ENCODE measurements around the gene UAP1L1. TPM values are rescaled to one million over a fixed set of nuclear protein-coding genes. Genes with fewer than 3 reads are reported as not detected.

UAP1L1 gene
- total and polyA plus RNA-seq, 2 of the 8 experiments (the other 6 are each of a cell fraction or from before 2014, with no cell fraction given), result 2.0 to 5.4 TPM

GRCh38 chr9:137079401-137079787, 2.1 kb downstream of the UAP1L1 start:
- FAIRE-seq, result no peak
- H3K4me2 ChIP-seq (ENCODE audit: insufficient read depth in 1 of 2, low read depth in 2 of 2, low read length in 2 of 2), result peak overlapping the region; percentile 97 to 99
- no peaks in the 10 kb centered on the region for H3K9me3 ChIP-seq (ENCODE audit: insufficient read depth in 2 of 2, low read depth in 1 of 2, low read length in 1 of 2)
- no peak overlapping the region for H2BK120ac ChIP-seq (replicated peaks; ENCODE audit: low read depth, low read length)
- H2BK5ac ChIP-seq (ENCODE audit: low read depth, low read length), result no peak overlapping the region
- DNase-seq (ENCODE audit: low read depth in 1 of 2, low spot score in 2 of 2), result no peak
- CTCF ChIA-PET (ENCODE audit: partially characterized antibody), result interaction anchor here (0.7 to 2.1 kb wide), 3 partner anchors 9 to 29 kb away, joined by 3 to 10 read pairs (median 8); partner anchors contain the start of gene SAPCD2
- H3K14ac ChIP-seq (ENCODE audit: insufficient read length), result no peak overlapping the region
- H3K9ac ChIP-seq (replicated peaks in 1 of 4; ENCODE audit: extremely low read depth in 1 of 4, low read depth in 3 of 4, low read length in 3 of 4), result no peak overlapping the region
- H3K79me2 ChIP-seq (ENCODE audit: control insufficient read depth in 1 of 2, insufficient read depth in 2 of 2, low read length in 2 of 2), result no peaks in the 10 kb centered on the region
- H3K79me1 ChIP-seq (ENCODE audit: low read depth, low read length), result no peaks in the 10 kb centered on the region
- H3K36me3 ChIP-seq (ENCODE audit: control insufficient read depth in 2 of 4, insufficient read depth in 4 of 4, low read length in 3 of 4), result no peaks in the 10 kb centered on the region; a peak in 1 of 8 replicates
- peak overlapping the region; percentile 85 for H3K4ac ChIP-seq (replicated peaks; ENCODE audit: insufficient read length, low read depth, low read length)
- POLR2A ChIA-PET (ENCODE audit: partially characterized antibody), result interaction anchor here (1.1 kb wide), 2 partner anchors 13 to 232 kb away, joined by 3 read pairs; no protein-coding TSS in a partner anchor
- 0 out of 2 replicates have a peak overlapping the region, but pooled peaks have one; percentile 16 for H2BK15ac ChIP-seq (ENCODE audit: low read length)
- H3K23me2 ChIP-seq (ENCODE audit: low read depth, low read length), result peaks cover 13% of the 10 kb centered on the region; the same call in 1 of the 2 replicates
- no peak overlapping the region for H3K27ac ChIP-seq (ENCODE audit: low read depth, low read length)
- H3K4me3 ChIP-seq (ENCODE audit: extremely low read depth in 1 of 4, insufficient read depth in 2 of 4, low read depth in 3 of 4, low read length in 4 of 4), result peak overlapping the region in 1 of 4 experiments; percentile 57; a peak in 2 of 8 replicates
- peaks cover 20 to 49% (median 34%) of the 10 kb centered on the region in 4 experiments for H3K27me3 ChIP-seq (replicated peaks in 1 of 4; ENCODE audit: control insufficient read depth in 3 of 4, extremely low read depth in 1 of 4, insufficient read depth in 3 of 4, low read length in 3 of 4)
- no peak overlapping the region for H4K5ac ChIP-seq (ENCODE audit: insufficient read length, low read depth, low read length)
- peaks cover 0 to 7% of the 10 kb centered on the region in 2 experiments for H4K20me1 ChIP-seq (replicated peaks in 1 of 2; ENCODE audit: control insufficient read depth in 1 of 2, insufficient read depth in 2 of 2, low read length in 2 of 2)
- H4K91ac ChIP-seq (replicated peaks; ENCODE audit: insufficient read length, low read length), result peak overlapping the region; percentile 84
- no peak overlapping the region for H2BK20ac ChIP-seq (ENCODE audit: low read length)
- H3K18ac ChIP-seq (ENCODE audit: extremely low read depth, low read length), result no peak overlapping the region
- no peak overlapping the region for H3K23ac ChIP-seq (ENCODE audit: insufficient read length)
- peaks cover 0 to 20% (median 12%) of the 10 kb centered on the region in 4 experiments; a peak in 6 of 7 replicates for H3K4me1 ChIP-seq (replicated peaks in 1 of 4; ENCODE audit: control insufficient read depth in 3 of 4, insufficient read depth in 4 of 4, low read length in 3 of 4)
- no peak overlapping the region for H3K56ac ChIP-seq (replicated peaks; ENCODE audit: insufficient read length, low read depth, low read length)
- H2BK12ac ChIP-seq (ENCODE audit: low read depth, low read length), result no peak overlapping the region
- no peak overlapping the region; the same call in 1 of the 2 replicates for H4K8ac ChIP-seq (ENCODE audit: extremely low read depth, insufficient read depth, low read length)
- H2AFZ ChIP-seq (ENCODE audit: low read length), result no peak overlapping the region
- 78% methylated on average over 11 of the region's 13 CpGs; no CpG with 5 or more reads in 1 of the 2 experiments for WGBS, 2 experiments (ENCODE audit: extremely low coverage in 1 of 2, insufficient coverage in 1 of 2, insufficient read length in 1 of 2, insufficient replicate concordance in 2 of 2, low coverage in 1 of 2, low lambda C conversion rate in 2 of 2, missing lambda C conversion rate in 1 of 2)
- H2AK5ac ChIP-seq (ENCODE audit: low read depth, low read length), result no peak overlapping the region
- TF ChIP-seq PHF8 (conservative IDR thresholded peaks at IDR 0.05; ENCODE audit: low read depth, low read length) (no peak), EGR1 (IDR thresholded peaks at IDR 0.05; ENCODE audit: borderline replicate concordance, low read depth, low read length) (no peak), CTCF (IDR thresholded peaks at IDR 0.05; ENCODE audit: control extremely low read depth in 1 of 3, insufficient read depth in 1 of 3, low read depth in 1 of 3, low read length in 3 of 3) (no peak), TAF1 (IDR thresholded peaks at IDR 0.05; ENCODE audit: low read depth, low read length) (no peak), RAD21 (IDR thresholded peaks at IDR 0.05 in 1 of 2, conservative IDR thresholded peaks at IDR 0.05 in 1 of 2; ENCODE audit: low read depth in 2 of 2, low read length in 2 of 2) (no peak), SP4 (IDR thresholded peaks at IDR 0.05; ENCODE audit: low read length) (no peak), NANOG (IDR thresholded peaks at IDR 0.05; ENCODE audit: insufficient read depth, low read depth, low read length, poor library complexity, severe bottlenecking) (no peak), RXRA (IDR thresholded peaks at IDR 0.05; ENCODE audit: insufficient read depth, low read depth, low read length) (no peak), SAP30 (IDR thresholded peaks at IDR 0.05; ENCODE audit: insufficient read depth, insufficient replicate concordance, low read length) (no peak), HDAC6 (IDR thresholded peaks at IDR 0.05; ENCODE audit: low read depth, low read length) (no peak)
